ENCODE results near the gene PIGZ. TPM values are rescaled to one million over a fixed set of nuclear protein-coding genes. Genes with fewer than 3 reads are reported as not detected.

Gene PIGZ
- total RNA-seq, 1 experiment from 2014 or later, result 0.69 TPM

- intact Hi-C loops (cut with micrococcal nuclease; ENCODE audit: unreplicated experiment), result no loop called here
- DNase-seq (ENCODE audit: low spot score), result no peak
- no peaks in the 10 kb centered on the region for H3K4me1 ChIP-seq (ENCODE audit: insufficient read depth, low read length, poor library complexity, severe bottlenecking)
- TF ChIP-seq EZH2 (IDR thresholded peaks at IDR 0.05; ENCODE audit: borderline replicate concordance, low read depth, low read length, poor library complexity, severe bottlenecking) (no peak), CTCF (conservative IDR thresholded peaks at IDR 0.05; ENCODE audit: low read depth, low read length) (no peak)
- H3K36me3 ChIP-seq (ENCODE audit: insufficient read depth, low read length, poor library complexity, severe bottlenecking), result peaks cover 57% of the 10 kb centered on the region
- no TSS peak for BruUV-seq (replicated peaks)
- ChIA-PET POLR2A (ENCODE audit: low non-redundant PET) (no interaction called here), CTCF (no interaction called here)
- no peak overlapping the region for H3K4me3 ChIP-seq (ENCODE audit: low read depth, low read length, poor library complexity, severe bottlenecking)
- no peaks in the 10 kb centered on the region for H3K27me3 ChIP-seq (replicated peaks; ENCODE audit: insufficient read depth, low read depth, low read length, poor library complexity)
- no peak overlapping the region for H3K27ac ChIP-seq (ENCODE audit: low read depth, low read length, poor library complexity, severe bottlenecking)
- H3K9me3 ChIP-seq (ENCODE audit: low read depth, low read length, poor library complexity, severe bottlenecking), result no peaks in the 10 kb centered on the region
Measured at GRCh38 chr3:196932600-196932999, 36.0 kb downstream of the PIGZ start.

- POLR2A ChIA-PET (ENCODE audit: low non-redundant PET), result no interaction called here
- H3K36me3 ChIP-seq (ENCODE audit: insufficient read depth, low read length, poor library complexity, severe bottlenecking), result peaks cover 51% of the 10 kb centered on the region
- intact Hi-C loops (cut with micrococcal nuclease; ENCODE audit: unreplicated experiment), result no loop called here
- CTCF ChIA-PET, result no interaction called here
- H3K4me3 ChIP-seq (ENCODE audit: low read depth, low read length, poor library complexity, severe bottlenecking), result no peak overlapping the region
- no peaks in the 10 kb centered on the region for H3K27me3 ChIP-seq (replicated peaks; ENCODE audit: insufficient read depth, low read depth, low read length, poor library complexity)
- H3K4me1 ChIP-seq (ENCODE audit: insufficient read depth, low read length, poor library complexity, severe bottlenecking), result no peaks in the 10 kb centered on the region
- H3K27ac ChIP-seq (ENCODE audit: low read depth, low read length, poor library complexity, severe bottlenecking), result no peak overlapping the region
- H3K9me3 ChIP-seq (ENCODE audit: low read depth, low read length, poor library complexity, severe bottlenecking), result no peaks in the 10 kb centered on the region
- TF ChIP-seq CTCF (conservative IDR thresholded peaks at IDR 0.05; ENCODE audit: low read depth, low read length) (no peak), EZH2 (IDR thresholded peaks at IDR 0.05; ENCODE audit: borderline replicate concordance, low read depth, low read length, poor library complexity, severe bottlenecking) (no peak)
- no peak for DNase-seq (ENCODE audit: low spot score)
- BruUV-seq (replicated peaks), result no TSS peak
Measured at GRCh38 chr3:196931828-196932587, 36.6 kb downstream of the PIGZ start.

- Histone ChIP-seq H3K4me3 (ENCODE audit: low read depth, low read length, poor library complexity, severe bottlenecking) (no peak overlapping the region), H3K9me3 (ENCODE audit: low read depth, low read length, poor library complexity, severe bottlenecking) (no peaks in the 10 kb centered on the region), H3K27me3 (replicated peaks; ENCODE audit: insufficient read depth, low read depth, low read length, poor library complexity) (no peaks in the 10 kb centered on the region), H3K27ac (ENCODE audit: low read depth, low read length, poor library complexity, severe bottlenecking) (no peak overlapping the region), H3K36me3 (ENCODE audit: insufficient read depth, low read length, poor library complexity, severe bottlenecking) (peaks cover 42% of the 10 kb centered on the region), H3K4me1 (ENCODE audit: insufficient read depth, low read length, poor library complexity, severe bottlenecking) (no peaks in the 10 kb centered on the region)
- BruUV-seq (replicated peaks), result no TSS peak
- CTCF ChIA-PET, result no interaction called here
- no peak for DNase-seq (ENCODE audit: low spot score)
- intact Hi-C loops (cut with micrococcal nuclease; ENCODE audit: unreplicated experiment), result no loop called here
- TF ChIP-seq EZH2 (IDR thresholded peaks at IDR 0.05; ENCODE audit: borderline replicate concordance, low read depth, low read length, poor library complexity, severe bottlenecking) (no peak), CTCF (conservative IDR thresholded peaks at IDR 0.05; ENCODE audit: low read depth, low read length) (no peak)
- POLR2A ChIA-PET (ENCODE audit: low non-redundant PET), result no interaction called here
Measured at GRCh38 chr3:196931157-196931556, 37.5 kb downstream of the PIGZ start.
